ENCODE measurements around the gene WRAP53.

- TF ChIP-seq CTCF (conservative IDR thresholded peaks at IDR 0.05) (no peak), ZFX (IDR thresholded peaks at IDR 0.05) (no peak)
These were observed 41.8 kb upstream of the WRAP53 start for GRCh38 chr17:7646457-7646856.

Measured in C4-2B (cell line).